Nasal cavity respiratory epithelium epithelial cell of viscerocranial mucosa (primary cell): ENCODE data around the gene LTBP4. TPM values are rescaled to one million over a fixed set of nuclear protein-coding genes. Genes with fewer than 3 reads are reported as not detected.

Experiments
- total RNA-seq: library from RNA; depleted of rRNA; stranded (reverse); fragments of >200 nt; gene quantifications from 2 replicates; pipeline ENCODE4 v1.2.3, GENCODE V29; 2014

The LTBP4 gene, protein sequence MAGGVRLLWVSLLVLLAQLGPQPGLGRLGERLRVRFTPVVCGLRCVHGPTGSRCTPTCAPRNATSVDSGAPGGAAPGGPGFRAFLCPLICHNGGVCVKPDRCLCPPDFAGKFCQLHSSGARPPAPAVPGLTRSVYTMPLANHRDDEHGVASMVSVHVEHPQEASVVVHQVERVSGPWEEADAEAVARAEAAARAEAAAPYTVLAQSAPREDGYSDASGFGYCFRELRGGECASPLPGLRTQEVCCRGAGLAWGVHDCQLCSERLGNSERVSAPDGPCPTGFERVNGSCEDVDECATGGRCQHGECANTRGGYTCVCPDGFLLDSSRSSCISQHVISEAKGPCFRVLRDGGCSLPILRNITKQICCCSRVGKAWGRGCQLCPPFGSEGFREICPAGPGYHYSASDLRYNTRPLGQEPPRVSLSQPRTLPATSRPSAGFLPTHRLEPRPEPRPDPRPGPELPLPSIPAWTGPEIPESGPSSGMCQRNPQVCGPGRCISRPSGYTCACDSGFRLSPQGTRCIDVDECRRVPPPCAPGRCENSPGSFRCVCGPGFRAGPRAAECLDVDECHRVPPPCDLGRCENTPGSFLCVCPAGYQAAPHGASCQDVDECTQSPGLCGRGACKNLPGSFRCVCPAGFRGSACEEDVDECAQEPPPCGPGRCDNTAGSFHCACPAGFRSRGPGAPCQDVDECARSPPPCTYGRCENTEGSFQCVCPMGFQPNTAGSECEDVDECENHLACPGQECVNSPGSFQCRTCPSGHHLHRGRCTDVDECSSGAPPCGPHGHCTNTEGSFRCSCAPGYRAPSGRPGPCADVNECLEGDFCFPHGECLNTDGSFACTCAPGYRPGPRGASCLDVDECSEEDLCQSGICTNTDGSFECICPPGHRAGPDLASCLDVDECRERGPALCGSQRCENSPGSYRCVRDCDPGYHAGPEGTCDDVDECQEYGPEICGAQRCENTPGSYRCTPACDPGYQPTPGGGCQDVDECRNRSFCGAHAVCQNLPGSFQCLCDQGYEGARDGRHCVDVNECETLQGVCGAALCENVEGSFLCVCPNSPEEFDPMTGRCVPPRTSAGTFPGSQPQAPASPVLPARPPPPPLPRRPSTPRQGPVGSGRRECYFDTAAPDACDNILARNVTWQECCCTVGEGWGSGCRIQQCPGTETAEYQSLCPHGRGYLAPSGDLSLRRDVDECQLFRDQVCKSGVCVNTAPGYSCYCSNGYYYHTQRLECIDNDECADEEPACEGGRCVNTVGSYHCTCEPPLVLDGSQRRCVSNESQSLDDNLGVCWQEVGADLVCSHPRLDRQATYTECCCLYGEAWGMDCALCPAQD (N-terminal part only)
- total RNA-seq, result 20.2 and 75.8 TPM in 2 replicates

DNA sequence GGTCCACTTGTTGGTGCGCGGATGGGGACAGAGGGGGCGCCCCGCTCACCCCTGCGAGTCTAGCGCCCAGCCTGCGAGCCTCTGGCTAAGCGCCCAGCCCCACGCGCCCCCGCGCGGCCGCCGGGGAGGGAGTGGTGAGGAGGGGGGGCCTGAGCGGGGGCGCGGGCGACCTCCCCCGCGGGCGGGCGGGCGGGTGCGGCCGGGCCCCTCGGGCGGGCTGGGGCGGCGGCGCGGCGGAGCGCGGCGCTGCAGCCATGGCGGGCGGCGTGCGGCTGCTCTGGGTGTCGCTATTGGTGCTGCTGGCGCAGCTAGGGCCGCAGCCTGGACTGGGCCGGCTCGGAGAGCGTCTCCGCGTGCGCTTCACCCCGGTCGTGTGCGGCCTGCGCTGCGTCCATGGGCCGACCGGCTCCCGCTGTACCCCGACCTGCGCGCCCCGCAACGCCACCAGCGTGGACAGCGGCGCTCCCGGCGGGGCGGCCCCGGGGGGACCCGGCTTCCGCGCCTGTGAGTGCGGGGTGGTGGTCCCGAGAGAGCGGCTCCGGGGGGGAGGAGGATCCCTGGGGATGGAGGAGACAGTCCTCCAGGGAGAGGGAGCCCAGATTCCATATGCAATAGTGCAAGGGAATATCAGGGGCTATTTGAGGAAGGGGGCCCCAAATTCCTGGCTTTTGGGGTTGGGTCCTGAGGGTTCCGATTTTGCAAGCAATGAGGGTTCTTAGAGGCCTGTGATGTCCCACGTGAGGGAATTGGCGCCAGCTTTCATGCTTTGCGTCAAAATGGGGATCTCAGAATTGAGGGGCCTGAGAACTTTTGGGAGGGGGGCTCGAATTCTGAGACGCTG, at the start of gene LTBP4:
Gene LTBP4, plus strand, starts transcription at position 236 of the 841 bp plus-strand sequence. Its CDS starts 19 bp downstream, at position 255.

DNA sequence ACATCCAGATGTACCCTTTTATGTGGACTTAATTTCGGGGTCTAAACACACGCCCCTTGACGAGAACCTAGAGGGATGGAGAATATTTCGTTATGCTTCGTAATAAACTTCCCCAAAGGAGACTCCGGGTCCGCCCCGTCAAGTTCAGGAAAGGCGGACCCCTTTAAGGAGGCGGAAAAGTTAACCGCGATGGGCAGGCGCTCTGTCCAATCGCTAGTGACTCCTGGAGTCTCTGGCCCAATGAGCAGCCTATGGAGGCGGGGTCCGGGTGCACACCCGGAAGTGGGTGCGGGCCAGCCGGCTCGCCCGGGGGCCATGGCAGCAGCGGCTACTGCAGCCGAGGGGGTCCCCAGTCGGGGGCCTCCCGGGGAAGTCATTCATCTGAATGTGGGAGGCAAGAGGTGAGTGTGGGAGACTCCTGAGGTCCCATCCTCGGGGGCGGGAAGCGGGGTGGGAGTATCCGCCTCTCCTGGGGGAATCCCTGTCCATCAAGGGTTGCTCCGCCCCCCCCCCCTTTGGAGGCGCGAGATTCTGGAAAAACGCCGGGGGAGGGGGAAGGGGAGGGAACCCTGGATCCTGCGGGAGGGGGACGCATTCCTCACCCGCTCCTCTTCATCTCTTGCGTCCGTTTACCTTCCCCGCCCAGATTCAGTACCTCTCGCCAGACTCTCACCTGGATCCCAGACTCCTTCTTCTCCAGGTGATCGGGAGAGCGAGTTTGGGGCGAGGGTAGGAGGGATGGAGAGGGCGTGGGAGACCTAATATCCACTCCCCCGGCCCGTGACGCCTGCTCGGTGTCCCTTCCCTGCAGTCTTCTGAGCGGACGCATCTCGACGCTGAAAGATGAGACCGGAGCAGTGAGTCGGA, 24.4 kb upstream of the LTBP4 start, which contains the start of gene SHKBP1:
Gene SHKBP1, plus strand, starts transcription at position 289 of the 867 bp plus-strand sequence. Its CDS starts 27 bp downstream, at position 316.

Other genes starting within 250 kb of the LTBP4 start
- gene HIPK4, start 211.2 kb upstream of the LTBP4 start, total RNA-seq, result under 0.01 and 0.07 TPM in 2 replicates
- gene PRX, start 188.0 kb upstream of the LTBP4 start, total RNA-seq, result 1.4 and 2.6 TPM in 2 replicates
- gene SERTAD1, start 175.4 kb upstream of the LTBP4 start, total RNA-seq, result 22.6 and 31.1 TPM in 2 replicates
- 17.7 and 20.8 TPM in 2 replicates for gene SERTAD3, start 157.0 kb upstream of the LTBP4 start, total RNA-seq
- 178 and 418 TPM in 2 replicates for gene BLVRB, start 135.6 kb upstream of the LTBP4 start, total RNA-seq
- 0.36 and 1.4 TPM in 2 replicates for gene SPTBN4, start 134.4 kb upstream of the LTBP4 start, total RNA-seq
- gene SHKBP1, start 24.5 kb upstream of the LTBP4 start, total RNA-seq, result 55.9 and 57.1 TPM in 2 replicates
- gene NUMBL, start 89.3 kb downstream of the LTBP4 start, total RNA-seq, result 6.8 and 24.3 TPM in 2 replicates
- 18.1 and 31.0 TPM in 2 replicates for gene COQ8B, start 115.5 kb downstream of the LTBP4 start, total RNA-seq
- 33.2 and 75.7 TPM in 2 replicates for gene ITPKC, start 115.7 kb downstream of the LTBP4 start, total RNA-seq
- gene ACTMAP, start 149.1 kb downstream of the LTBP4 start, total RNA-seq, result 0.68 and 1.4 TPM in 2 replicates
- gene SNRPA, start 149.8 kb downstream of the LTBP4 start, total RNA-seq, result 20.1 and 30.1 TPM in 2 replicates
- 0.34 and 0.71 TPM in 2 replicates for gene MIA, start 174.2 kb downstream of the LTBP4 start, total RNA-seq
- 4.2 and 7.9 TPM in 2 replicates for gene RAB4B, start 176.9 kb downstream of the LTBP4 start, total RNA-seq
- 65.6 and 74.6 TPM in 2 replicates for gene EGLN2, start 197.8 kb downstream of the LTBP4 start, total RNA-seq
- gene CYP2A6, start 249.1 kb downstream of the LTBP4 start, total RNA-seq, result not detected in 2 replicates